ENCODE measurements around the gene HCFC1R1. TPM values are rescaled to one million over a fixed set of nuclear protein-coding genes. Genes with fewer than 3 reads are reported as not detected.
"Not testable (repeated sequence)": the region's sequence is repeated elsewhere in the genome, so short reads cannot be mapped to it uniquely, and the experiment has no call there.

The HCFC1R1 gene
- 65.9 TPM for total RNA-seq

- DNase-seq (ENCODE audit: low spot score) (peak; percentile 98), ATAC-seq (peak; percentile 90)
- intact Hi-C loops (cut with DNase I) = no loop called here
Measured at GRCh38 chr16:3023669-3024478, at the start of gene HCFC1R1, which contains the start of gene THOC6. HCFC1R1 (minus strand) TSS chr16:3023942; CDS start chr16:3023941, 1 bp downstream. THOC6 (plus strand) TSS chr16:3024035; CDS start chr16:3024327, 292 bp downstream.

- ATAC-seq (no peak), DNase-seq (ENCODE audit: low spot score) (no peak)
- intact Hi-C loops (cut with DNase I) = no loop called here
Measured at GRCh38 chr16:3073448-3073847, 49.7 kb upstream of the HCFC1R1 start.

GRCh38 chr16:3072576-3073263 lies 49.0 kb upstream of the HCFC1R1 start:
- intact Hi-C loops (cut with DNase I); DNase-seq (ENCODE audit: low spot score); ATAC-seq: not testable (repeated sequence)

GRCh38 chr16:3072148-3072547 lies 48.4 kb upstream of the HCFC1R1 start:
- ATAC-seq; DNase-seq (ENCODE audit: low spot score); intact Hi-C loops (cut with DNase I): not testable (repeated sequence)

- ATAC-seq = no peak
- intact Hi-C loops (cut with DNase I) = no loop called here
- DNase-seq (ENCODE audit: low spot score) = no peak
Measured at GRCh38 chr16:3071655-3072054, 47.9 kb upstream of the HCFC1R1 start.

- intact Hi-C loops (cut with DNase I) = no loop called here
- ATAC-seq (no peak), DNase-seq (ENCODE audit: low spot score) (no peak)
Measured at GRCh38 chr16:3070608-3071111, 46.9 kb upstream of the HCFC1R1 start.

GRCh38 chr16:3069146-3069545 lies 45.4 kb upstream of the HCFC1R1 start:
- intact Hi-C loops (cut with DNase I); ATAC-seq: not testable (repeated sequence)

GRCh38 chr16:3068487-3068886 lies 44.7 kb upstream of the HCFC1R1 start:
- no peak for ATAC-seq
- intact Hi-C loops (cut with DNase I) = no loop called here
- DNase-seq (ENCODE audit: low spot score) = no peak

More at GRCh38 chr16:3069146-3069545, 45.4 kb upstream of the HCFC1R1 start:
- DNase-seq (ENCODE audit: low spot score) = not testable (repeated sequence)

- no peak for DNase-seq (ENCODE audit: low spot score)
- ATAC-seq = no peak
- intact Hi-C loops (cut with DNase I) = no loop called here
Measured at GRCh38 chr16:3066440-3066748, 42.7 kb upstream of the HCFC1R1 start.

- ATAC-seq = no peak
- no peak for DNase-seq (ENCODE audit: low spot score)
- intact Hi-C loops (cut with DNase I) = no loop called here
Measured at GRCh38 chr16:3065742-3066439, 42.1 kb upstream of the HCFC1R1 start.

GRCh38 chr16:3065069-3065741 lies 41.5 kb upstream of the HCFC1R1 start, which contains the start of gene IL32:
IL32 (plus strand) TSS chr16:3065640; CDS start chr16:3065812, 172 bp downstream.
- ATAC-seq (peak; percentile 65), DNase-seq (ENCODE audit: low spot score) (no peak)
- intact Hi-C loops (cut with DNase I) = no loop called here

- intact Hi-C loops (cut with DNase I) = no loop called here
- ATAC-seq (no peak), DNase-seq (ENCODE audit: low spot score) (no peak)
Measured at GRCh38 chr16:3063625-3064386, 40.1 kb upstream of the HCFC1R1 start.

- intact Hi-C loops (cut with DNase I) = no loop called here
- DNase-seq (ENCODE audit: low spot score) (no peak), ATAC-seq (no peak)
Measured at GRCh38 chr16:3062553-3062952, 38.8 kb upstream of the HCFC1R1 start.

- ATAC-seq (no peak), DNase-seq (ENCODE audit: low spot score) (no peak)
- intact Hi-C loops (cut with DNase I) = no loop called here
Measured at GRCh38 chr16:3060339-3061127, 36.8 kb upstream of the HCFC1R1 start.

GRCh38 chr16:3059723-3060242 lies 36.0 kb upstream of the HCFC1R1 start:
- intact Hi-C loops (cut with DNase I) = loop anchor here (10.0 kb wide), 2 partner anchors 55 to 105 kb away; partner anchors contain the start of gene ZNF205
- DNase-seq (ENCODE audit: low spot score) (no peak), ATAC-seq (peak; percentile 5)

- ATAC-seq = peak; percentile 92
Measured at GRCh38 chr16:3059041-3059722, 35.4 kb upstream of the HCFC1R1 start.

More at GRCh38 chr16:3059041-3059722, 35.4 kb upstream of the HCFC1R1 start:
- intact Hi-C loops (cut with DNase I) = loop anchor here (10.0 kb wide), 2 partner anchors 56 to 106 kb away; partner anchors contain the start of gene ZNF205
- peak; percentile 91 for DNase-seq (ENCODE audit: low spot score)
